Progenitor cell of endocrine pancreas (in vitro differentiated cells): Measurements from ENCODE around the gene ELP5. TPM values are rescaled to one million over a fixed set of nuclear protein-coding genes. Genes with fewer than 3 reads are reported as not detected.
A peak's percentile ranks its signal among the peaks of the same experiment; 100 is the strongest.

Experiments used
- DNase-seq: peaks from one replicate; pipeline ENCODE4 v3.0.0; 2021; ENCODE audit warnings: low spot score; ENCODE audit not compliant: unreplicated experiment
- H3K27ac Mint-ChIP-seq: 2 replicates; pipeline ENCODE4 v1.8.0; 2021; ENCODE audit warnings: mild to moderate bottlenecking, moderate library complexity, mixed read lengths
- H3K27me3 Mint-ChIP-seq: 2 replicates; pipeline ENCODE4 v1.8.0; 2021; ENCODE audit warnings: mixed read lengths
- H3K36me3 Mint-ChIP-seq: 2 replicates; pipeline ENCODE4 v1.8.0; 2022; ENCODE audit warnings: mixed read lengths; ENCODE audit not compliant: insufficient read depth
- H3K4me1 Mint-ChIP-seq: 2 replicates; pipeline ENCODE4 v1.8.0; 2021; ENCODE audit warnings: low read depth, mixed read lengths
- H3K4me3 Mint-ChIP-seq: 2 replicates; pipeline ENCODE4 v1.8.0; 2021; ENCODE audit warnings: low read depth, mild to moderate bottlenecking, moderate library complexity, mixed read lengths
- H3K9me3 Mint-ChIP-seq: 2 replicates; pipeline ENCODE4 v1.8.0; 2021; ENCODE audit warnings: low read depth, mixed read lengths
- total RNA-seq: library from RNA; stranded (reverse); gene quantifications from 2 replicates; pipeline ENCODE4 v1.2.1, GENCODE V29; 2021
- TF ChIP-seq, protein P1 (sequence below): fragments of 200-600 bp; sonication (generic); IDR thresholded peaks from one replicate; pipeline ENCODE4 v1.5.0; 2021; ENCODE audit warnings: antibody characterized with exemption, mild to moderate bottlenecking; ENCODE audit not compliant: unreplicated experiment

The ELP5 gene
- total RNA-seq, 1 donor from 2014 or later: 45.0 TPM

DNA sequence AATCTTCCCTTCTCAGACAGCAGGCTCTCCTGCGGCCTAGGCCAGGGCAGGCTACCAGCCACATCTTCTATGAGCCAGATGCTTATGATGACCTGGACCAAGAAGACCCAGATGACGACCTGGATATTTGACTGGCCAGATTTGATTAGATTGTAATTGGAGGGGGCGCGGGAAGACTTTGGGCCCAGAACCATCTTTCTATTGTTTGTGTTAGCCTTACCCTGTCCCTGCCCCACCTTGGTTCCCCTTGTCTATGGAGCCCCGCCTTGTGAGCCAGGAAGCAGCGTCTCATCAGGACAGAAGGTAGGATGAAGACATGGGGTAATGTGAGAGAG is 7.5 kb downstream of the ELP5 start:
- H3K4me3 Mint-ChIP-seq: peak overlapping the region; percentile 41
- H3K4me1 Mint-ChIP-seq: peaks cover 33% of the 10 kb centered on the region

DNA sequence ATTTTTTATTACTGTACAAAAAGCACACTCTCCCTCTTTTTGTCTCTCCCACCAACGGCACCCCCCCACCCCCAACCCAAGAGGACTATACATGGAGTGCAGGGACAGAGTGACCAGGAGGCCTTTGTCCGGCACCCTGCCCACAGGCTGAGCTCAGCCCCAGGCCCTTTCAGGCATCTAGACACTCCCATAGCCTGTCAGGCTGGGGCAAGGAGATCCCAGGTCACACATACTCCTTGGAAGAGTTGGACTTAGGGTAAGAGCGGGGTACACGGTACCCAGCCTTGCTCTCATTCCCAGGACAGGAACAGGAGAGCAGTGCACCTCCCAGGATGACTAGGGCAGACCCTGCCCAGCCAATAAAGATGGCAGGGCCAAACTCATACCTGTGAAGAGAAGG is 8.1 kb downstream of the ELP5 start:
- Mint-ChIP-seq H3K27me3 (no peaks in the 10 kb centered on the region), H3K9me3 (no peaks in the 10 kb centered on the region), H3K4me1 (peaks cover 33% of the 10 kb centered on the region), H3K27ac (peak overlapping the region; percentile 85), H3K36me3 (peaks cover 9% of the 10 kb centered on the region), H3K4me3 (peak overlapping the region; percentile 99)
- TF ChIP-seq, protein P1, sequence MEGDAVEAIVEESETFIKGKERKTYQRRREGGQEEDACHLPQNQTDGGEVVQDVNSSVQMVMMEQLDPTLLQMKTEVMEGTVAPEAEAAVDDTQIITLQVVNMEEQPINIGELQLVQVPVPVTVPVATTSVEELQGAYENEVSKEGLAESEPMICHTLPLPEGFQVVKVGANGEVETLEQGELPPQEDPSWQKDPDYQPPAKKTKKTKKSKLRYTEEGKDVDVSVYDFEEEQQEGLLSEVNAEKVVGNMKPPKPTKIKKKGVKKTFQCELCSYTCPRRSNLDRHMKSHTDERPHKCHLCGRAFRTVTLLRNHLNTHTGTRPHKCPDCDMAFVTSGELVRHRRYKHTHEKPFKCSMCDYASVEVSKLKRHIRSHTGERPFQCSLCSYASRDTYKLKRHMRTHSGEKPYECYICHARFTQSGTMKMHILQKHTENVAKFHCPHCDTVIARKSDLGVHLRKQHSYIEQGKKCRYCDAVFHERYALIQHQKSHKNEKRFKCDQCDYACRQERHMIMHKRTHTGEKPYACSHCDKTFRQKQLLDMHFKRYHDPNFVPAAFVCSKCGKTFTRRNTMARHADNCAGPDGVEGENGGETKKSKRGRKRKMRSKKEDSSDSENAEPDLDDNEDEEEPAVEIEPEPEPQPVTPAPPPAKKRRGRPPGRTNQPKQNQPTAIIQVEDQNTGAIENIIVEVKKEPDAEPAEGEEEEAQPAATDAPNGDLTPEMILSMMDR: no peak
- DNase-seq: no peak

More for the DNA sequence above, 7.5 kb downstream of the ELP5 start:
- Mint-ChIP-seq H3K27ac (peak overlapping the region; percentile 89), H3K27me3 (no peaks in the 10 kb centered on the region), H3K9me3 (no peaks in the 10 kb centered on the region), H3K36me3 (peaks cover 11% of the 10 kb centered on the region)
- TF ChIP-seq, protein P1: no peak
- no peak for DNase-seq

DNA sequence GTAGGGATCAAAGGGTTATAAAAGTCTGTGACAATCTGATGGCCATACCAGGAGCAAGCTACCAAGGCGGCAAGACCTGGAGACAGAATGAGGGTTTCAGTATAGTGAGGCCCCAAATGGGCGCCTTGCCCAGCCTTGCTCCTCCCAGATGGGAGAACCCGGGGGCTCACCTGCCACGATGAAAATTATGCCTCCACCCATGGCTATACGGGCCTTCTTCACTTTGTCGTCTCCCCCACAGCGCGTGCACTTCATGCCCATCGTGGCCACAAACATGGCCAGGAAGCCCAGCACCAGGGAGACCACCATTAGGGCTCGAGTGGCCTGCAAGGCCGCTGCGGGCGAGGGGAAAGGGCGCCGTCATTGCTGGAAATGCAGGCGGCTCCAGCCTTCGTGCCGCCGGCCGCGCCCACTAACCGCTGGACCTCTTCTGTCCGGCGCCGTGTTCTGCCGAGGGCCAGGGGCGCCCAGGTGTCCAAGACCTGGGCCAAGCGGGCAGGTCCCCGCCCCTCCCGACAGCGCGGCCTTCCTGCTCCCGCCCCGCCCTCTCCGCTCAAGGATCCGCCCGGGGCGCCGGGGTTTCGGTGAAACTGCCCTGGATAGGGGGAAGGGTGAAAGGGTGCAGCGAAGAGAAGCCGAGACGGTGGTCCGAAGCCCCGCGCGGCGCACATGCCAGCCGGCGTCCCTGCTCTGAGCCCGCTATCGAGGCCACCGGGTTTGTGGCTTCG is 8.8 kb downstream of the ELP5 start:
- peaks cover 33% of the 10 kb centered on the region for H3K4me1 Mint-ChIP-seq
- H3K27me3 Mint-ChIP-seq: no peaks in the 10 kb centered on the region
- peak overlapping the region; percentile 97 for H3K27ac Mint-ChIP-seq
- peak overlapping the region; percentile 99 for H3K4me3 Mint-ChIP-seq
- H3K36me3 Mint-ChIP-seq: peaks cover 9% of the 10 kb centered on the region
- peak; percentile 62 for DNase-seq
- no peaks in the 10 kb centered on the region for H3K9me3 Mint-ChIP-seq
- TF ChIP-seq, protein P1: no peak

DNA sequence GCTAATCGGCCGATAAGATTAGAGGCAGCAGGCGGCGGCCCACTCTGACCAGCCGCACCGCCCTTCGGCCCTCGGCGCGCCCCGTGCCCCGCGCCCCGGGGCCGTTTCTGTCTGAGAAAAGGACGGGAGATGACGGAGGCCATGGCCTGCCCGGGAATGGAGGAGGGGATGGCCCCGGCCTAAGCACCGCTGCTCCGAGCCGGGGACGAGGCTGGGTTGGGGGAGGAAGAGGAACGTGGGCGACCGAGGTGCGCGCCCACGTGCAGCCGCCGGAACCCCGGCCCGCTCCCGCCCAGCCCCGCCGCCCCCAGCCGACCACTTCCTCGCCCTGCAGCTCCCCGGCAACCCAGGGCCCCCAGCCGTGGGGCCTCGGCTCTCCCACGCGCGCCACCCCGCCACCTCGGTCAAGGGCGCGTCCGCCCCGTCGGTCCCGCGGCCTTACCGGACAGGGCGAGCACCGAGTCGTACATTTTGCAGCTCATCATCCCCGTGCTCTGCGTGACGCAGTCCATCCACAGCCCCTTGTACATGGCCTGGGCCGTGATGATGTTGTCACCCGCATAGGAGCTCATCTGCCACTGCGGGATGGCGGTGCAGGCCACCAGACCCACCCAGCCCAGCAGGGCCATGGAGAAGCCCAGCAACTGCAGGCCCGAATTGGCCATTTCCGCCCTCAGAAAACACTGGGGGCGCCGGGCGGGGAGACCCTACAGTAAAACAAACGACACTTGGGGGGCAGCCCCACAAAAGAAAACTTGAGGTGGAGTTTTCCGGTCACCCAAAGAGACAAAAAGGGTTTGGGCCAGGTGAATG is 9.6 kb downstream of the ELP5 start:
- H3K4me1 Mint-ChIP-seq: peaks cover 33% of the 10 kb centered on the region
- TF ChIP-seq, protein P1: no peak
- peaks cover 7% of the 10 kb centered on the region for H3K36me3 Mint-ChIP-seq
- DNase-seq: no peak
- H3K9me3 Mint-ChIP-seq: no peaks in the 10 kb centered on the region
- H3K27me3 Mint-ChIP-seq: no peaks in the 10 kb centered on the region
- peak overlapping the region; percentile 99 for H3K4me3 Mint-ChIP-seq
- peak overlapping the region; percentile 99 for H3K27ac Mint-ChIP-seq

DNA sequence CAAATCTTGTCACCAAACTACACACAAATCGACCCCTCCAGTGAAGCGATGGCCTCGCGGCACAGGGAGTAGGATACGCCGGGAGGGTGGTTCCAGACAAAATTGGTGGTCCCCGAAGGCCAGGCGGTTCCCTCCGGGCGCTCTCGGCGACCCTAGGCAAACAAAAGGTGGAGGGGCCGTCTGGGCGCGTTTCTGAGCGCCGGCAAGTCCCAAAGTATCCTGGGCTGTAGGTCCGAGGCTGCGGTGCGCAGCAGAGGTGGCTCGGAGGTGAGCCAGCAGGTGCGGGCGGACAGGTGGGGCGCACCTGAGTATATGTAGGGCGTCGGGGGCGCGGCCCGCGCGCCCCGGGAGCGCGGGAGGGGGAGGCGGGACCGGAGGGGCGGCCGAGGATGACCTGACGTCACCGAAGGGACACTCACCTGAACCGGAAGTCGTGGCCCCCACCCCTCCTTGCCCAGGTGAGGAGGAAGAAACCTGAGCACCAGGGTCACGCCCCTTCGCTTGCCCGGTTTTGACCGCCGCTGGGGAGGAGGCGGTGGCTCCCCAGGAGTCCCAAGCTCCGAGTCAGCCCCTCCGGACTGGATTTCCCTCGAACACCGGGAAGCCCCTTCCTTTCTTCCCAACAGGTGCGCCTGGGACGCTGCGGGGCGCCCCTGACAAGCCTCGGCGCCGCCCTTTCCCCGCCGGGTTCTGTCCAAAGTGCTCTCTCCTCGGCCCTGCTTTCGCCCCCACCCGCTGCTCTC is 10.3 kb downstream of the ELP5 start, which contains the start of gene CLDN7:
Gene CLDN7 (minus strand): TSS at position 287 of the 743 bp plus-strand sequence. CDS start 435 bp downstream, outside the sequence.
- Mint-ChIP-seq H3K27ac (peak within 1 kb of the TSS; percentile 99), H3K9me3 (no peaks in the 10 kb centered on the region), H3K4me1 (peaks cover 36% of the 10 kb centered on the region), H3K27me3 (no peaks in the 10 kb centered on the region), H3K4me3 (peak within 1 kb of the TSS; percentile 99), H3K36me3 (peaks cover 4% of the 10 kb centered on the region)
- TF ChIP-seq, protein P1: peak; percentile 49
- DNase-seq: peak; percentile 86
